HL-60 (cell line): ENCODE results near the gene ZFAND3.
A peak's percentile ranks its signal among the peaks of the same experiment; 100 is the strongest.

Experiments
- DNase-seq, 2 experiments: peaks; one replicate each; pipeline ENCODE4 v3.0.0-alpha.2; 2010 to 2020; ENCODE audit warnings: low read depth in 1 of 2, low spot score in 1 of 2
- H3K27ac ChIP-seq: fragments of 250-450 bp; sonication (Bioruptor Pico); replicated peaks from 2 replicates; pipeline ENCODE4 v1.5.1; 2020; ENCODE audit warnings: mild to moderate bottlenecking, moderate library complexity
- H3K27me3 ChIP-seq: fragments of 250-450 bp; sonication (Bioruptor Pico); 2 replicates; pipeline ENCODE4 v1.5.1; 2021; ENCODE audit warnings: mild to moderate bottlenecking, moderate library complexity; ENCODE audit not compliant: insufficient read depth, poor library complexity, severe bottlenecking
- H3K4me3 ChIP-seq: replicated peaks from 2 replicates; pipeline ENCODE4 v1.5.1; 2011; ENCODE audit warnings: mild to moderate bottlenecking, control low read depth, low read length; ENCODE audit not compliant: insufficient read depth
- CTCF ChIP-seq: IDR thresholded peaks from one replicate; pipeline ENCODE4 v1.5.1; 2011; ENCODE audit warnings: low read length, control low read depth, inconsistent platforms; ENCODE audit not compliant: insufficient read depth
- GABPA ChIP-seq: IDR thresholded peaks from 2 replicates; pipeline ENCODE4 v1.6.1; 2012; ENCODE audit warnings: low read depth
- POLR2AphosphoS5 ChIP-seq: IDR thresholded peaks from 2 replicates; pipeline ENCODE4 v1.6.1; 2012; ENCODE audit warnings: low read depth
- REST ChIP-seq: IDR thresholded peaks from 2 replicates; pipeline ENCODE4 v1.6.1; 2012; ENCODE audit warnings: low read depth; ENCODE audit not compliant: insufficient replicate concordance
- SPI1 ChIP-seq: IDR thresholded peaks from 2 replicates; pipeline ENCODE4 v1.6.1; 2012; ENCODE audit warnings: low read depth, mild to moderate bottlenecking, borderline replicate concordance

Gene ZFAND3

GRCh38 chr6:38065734-38066305 lies 246.3 kb downstream of the ZFAND3 start:
- no peak overlapping the region for H3K27ac ChIP-seq

GRCh38 chr6:38067263-38067980 lies 247.9 kb downstream of the ZFAND3 start:
- no peak overlapping the region for H3K27ac ChIP-seq
- TF ChIP-seq SPI1, result peak; percentile 84
- no peak for TF ChIP-seq GABPA
- H3K4me3 ChIP-seq, result no peak overlapping the region
- DNase-seq, result no peak
- H3K27me3 ChIP-seq, result no peaks in the 10 kb centered on the region

More at GRCh38 chr6:38065734-38066305, 246.3 kb downstream of the ZFAND3 start:
- no peaks in the 10 kb centered on the region for H3K27me3 ChIP-seq
- no peak for TF ChIP-seq CTCF
- no peak for TF ChIP-seq GABPA
- no peak for TF ChIP-seq REST
- TF ChIP-seq SPI1, result no peak
- TF ChIP-seq POLR2AphosphoS5, result no peak
- H3K4me3 ChIP-seq, result no peak overlapping the region
- DNase-seq, result no peak

- no peak overlapping the region for H3K27ac ChIP-seq
- no peak for DNase-seq
- H3K4me3 ChIP-seq, result no peak overlapping the region
- H3K27me3 ChIP-seq, result no peaks in the 10 kb centered on the region
- TF ChIP-seq CTCF (no peak), GABPA (no peak), REST (no peak), POLR2AphosphoS5 (no peak), SPI1 (no peak)
Observed at GRCh38 chr6:38068854-38069590, 249.5 kb downstream of the ZFAND3 start.

GRCh38 chr6:38077488-38078030 lies 258.0 kb downstream of the ZFAND3 start:
- no peak for TF ChIP-seq GABPA
- TF ChIP-seq CTCF, result no peak
- no peak for TF ChIP-seq POLR2AphosphoS5
- no peak for TF ChIP-seq REST
- no peak for TF ChIP-seq SPI1
- no peak overlapping the region for H3K4me3 ChIP-seq
- no peak for DNase-seq
- no peaks in the 10 kb centered on the region for H3K27me3 ChIP-seq
- H3K27ac ChIP-seq, result no peak overlapping the region
